Muscle of back (tissue), 11 donors: ENCODE results near the gene ACAA2. TPM values are rescaled to one million over a fixed set of nuclear protein-coding genes. Genes with fewer than 3 reads are reported as not detected.
A peak's percentile ranks its signal among the peaks of the same experiment; 100 is the strongest.

Experiments used
- DNase-seq, 3 donors: peaks; one replicate each; pipeline versions ENCODE4 v3.0.0 to v3.0.0-alpha.2; 2013
- polyA plus RNA-seq, 10 donors: library from polyadenylated mRNA; unstranded; fragments of 120-200 nt; gene quantifications; one replicate each; pipeline ENCODE4 v1.2.1, GENCODE V29; 2013; ENCODE audit not compliant: insufficient read length in 10 of 10

The ACAA2 gene
- polyA plus RNA-seq, 10 donors: 62.7 to 83.2 (median 77.2) TPM

DNA sequence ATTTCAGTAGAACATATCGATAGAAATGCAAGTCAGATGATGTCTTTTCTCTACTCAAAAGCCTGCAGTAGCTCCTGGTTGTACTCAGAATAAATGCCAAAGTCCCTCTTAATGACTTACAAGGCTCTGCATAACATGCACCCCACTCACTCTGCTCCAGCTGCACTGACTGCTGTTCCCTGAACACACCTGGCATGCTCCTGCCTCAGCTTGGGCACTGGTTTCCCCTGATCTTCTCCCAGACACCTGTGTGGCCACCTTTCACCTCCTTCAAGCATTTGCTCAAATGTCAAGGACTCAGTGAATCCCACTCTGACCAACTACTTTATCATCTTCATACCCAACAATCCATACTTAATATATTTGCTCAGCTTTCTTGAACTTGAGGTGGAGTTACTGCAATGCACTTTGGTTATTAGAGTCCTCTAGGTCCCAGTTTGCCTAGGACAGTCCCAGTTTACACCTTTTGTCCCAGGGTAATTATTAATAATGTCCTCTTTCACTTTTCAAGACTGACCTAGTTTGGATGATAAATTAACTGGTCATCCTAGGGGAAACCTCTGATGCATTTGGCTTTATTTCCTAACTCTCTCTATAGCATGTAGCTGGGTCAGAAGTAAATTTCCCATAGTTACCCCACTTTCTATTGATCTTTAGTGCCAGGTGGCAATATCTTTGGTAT lies 44.1 kb downstream of the ACAA2 start:
- no peak for DNase-seq

DNA sequence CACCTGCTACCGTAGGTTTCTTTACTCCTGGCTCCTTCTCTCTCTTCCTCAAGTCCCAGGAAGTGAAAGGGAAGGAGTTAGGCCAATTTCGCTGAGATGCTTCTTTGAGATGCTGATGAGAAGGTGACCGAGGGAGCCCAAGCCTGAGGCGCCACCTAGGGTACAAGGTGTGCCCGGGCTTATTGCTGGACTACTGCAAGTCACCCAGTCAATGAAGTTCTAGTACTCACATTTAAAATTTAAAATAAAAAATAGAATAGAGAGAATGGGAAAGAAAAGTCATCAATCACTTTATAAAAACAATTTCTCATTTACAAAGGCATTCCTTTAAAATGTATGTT lies 45.3 kb downstream of the ACAA2 start:
- peak; percentile 51 to 83 (median 71) for DNase-seq

DNA sequence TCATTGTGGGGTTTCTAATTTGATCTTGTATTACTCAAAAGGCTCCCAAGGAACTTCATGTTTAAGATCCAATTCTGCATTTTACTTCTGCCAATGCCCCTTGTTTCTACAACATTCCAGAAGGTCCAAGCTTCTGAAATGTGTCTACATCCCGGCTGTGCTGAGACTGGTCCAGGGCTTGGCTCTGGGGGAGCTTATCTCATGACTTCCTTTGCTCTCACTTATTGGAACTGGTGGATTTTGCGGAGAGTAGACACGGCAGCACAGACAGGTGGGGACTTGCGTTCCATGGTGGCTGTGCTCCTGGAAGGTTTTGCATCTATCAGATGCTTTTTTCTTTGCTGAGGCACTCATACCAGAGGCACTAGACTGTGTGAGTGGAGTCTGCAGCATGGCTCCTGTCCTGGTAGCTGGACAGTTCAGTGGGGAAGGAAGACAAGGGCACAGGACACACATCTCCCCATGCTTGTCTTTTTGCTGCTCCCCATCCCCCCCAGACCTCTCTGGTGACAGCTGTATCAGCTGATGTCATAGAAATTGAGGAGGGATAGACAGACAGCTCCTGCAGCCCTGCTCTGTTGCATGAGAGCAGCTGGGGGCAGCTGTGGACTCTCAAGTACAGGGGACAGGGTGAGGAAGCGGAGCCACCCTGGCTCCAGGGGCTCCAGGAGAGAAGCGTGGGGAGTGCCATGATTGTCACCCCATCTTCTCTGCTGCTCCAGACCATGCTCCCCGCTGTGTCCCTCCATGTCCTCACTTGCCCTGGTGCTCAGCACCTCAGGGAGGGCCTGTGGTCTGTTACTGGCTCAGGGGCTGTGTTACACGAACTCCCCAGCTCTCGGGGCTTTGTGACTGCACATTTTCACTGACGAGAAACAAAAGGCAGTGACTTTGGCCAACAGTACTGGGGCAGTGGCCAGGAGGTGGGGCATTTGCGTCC lies 46.0 kb downstream of the ACAA2 start:
- DNase-seq: peak in 1 of 3 donors; percentile 29

DNA sequence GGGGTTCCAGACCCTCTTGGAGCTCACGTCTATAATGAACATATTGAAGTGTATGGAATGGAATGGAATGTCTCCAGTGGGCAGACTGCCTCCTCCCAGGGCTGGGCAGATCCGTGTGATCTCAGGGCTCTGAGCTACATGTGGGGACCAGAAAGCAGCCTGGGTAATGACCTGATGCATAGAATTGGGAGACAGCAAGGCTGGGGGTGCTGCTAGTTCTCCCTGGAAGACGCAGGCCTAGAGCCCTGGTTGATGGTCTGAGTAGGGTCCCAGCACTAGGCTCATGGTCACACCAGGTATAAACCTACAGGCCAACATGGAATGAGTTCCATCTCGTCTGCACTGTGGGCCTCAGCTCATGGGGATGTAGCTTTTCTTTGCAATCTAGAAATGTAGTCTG lies 46.7 kb downstream of the ACAA2 start:
- no peak for DNase-seq

- no peak for DNase-seq
These were observed 49.3 kb downstream of the ACAA2 start for GRCh38 chr18:49764032-49764431.

DNA sequence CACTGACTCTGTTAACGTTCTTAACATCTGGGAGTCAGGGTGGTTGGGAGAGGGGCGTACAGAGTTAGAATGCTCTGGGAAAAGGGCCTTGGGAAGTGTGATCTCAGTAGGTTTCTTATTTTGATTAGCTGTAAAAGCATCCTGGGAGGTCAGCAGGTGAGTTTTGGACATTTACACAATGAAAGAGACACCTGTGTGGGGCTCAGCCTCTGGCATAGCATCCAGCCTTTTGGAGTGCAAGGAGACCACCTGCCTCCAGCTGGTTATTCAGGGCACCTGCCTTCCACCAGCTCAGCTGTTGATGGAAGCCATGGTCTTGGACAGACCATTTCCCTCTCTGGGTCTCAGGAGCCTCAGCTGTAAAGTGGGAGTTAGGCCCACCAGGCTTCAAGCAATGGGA lies 49.7 kb downstream of the ACAA2 start:
- no peak for DNase-seq

DNA sequence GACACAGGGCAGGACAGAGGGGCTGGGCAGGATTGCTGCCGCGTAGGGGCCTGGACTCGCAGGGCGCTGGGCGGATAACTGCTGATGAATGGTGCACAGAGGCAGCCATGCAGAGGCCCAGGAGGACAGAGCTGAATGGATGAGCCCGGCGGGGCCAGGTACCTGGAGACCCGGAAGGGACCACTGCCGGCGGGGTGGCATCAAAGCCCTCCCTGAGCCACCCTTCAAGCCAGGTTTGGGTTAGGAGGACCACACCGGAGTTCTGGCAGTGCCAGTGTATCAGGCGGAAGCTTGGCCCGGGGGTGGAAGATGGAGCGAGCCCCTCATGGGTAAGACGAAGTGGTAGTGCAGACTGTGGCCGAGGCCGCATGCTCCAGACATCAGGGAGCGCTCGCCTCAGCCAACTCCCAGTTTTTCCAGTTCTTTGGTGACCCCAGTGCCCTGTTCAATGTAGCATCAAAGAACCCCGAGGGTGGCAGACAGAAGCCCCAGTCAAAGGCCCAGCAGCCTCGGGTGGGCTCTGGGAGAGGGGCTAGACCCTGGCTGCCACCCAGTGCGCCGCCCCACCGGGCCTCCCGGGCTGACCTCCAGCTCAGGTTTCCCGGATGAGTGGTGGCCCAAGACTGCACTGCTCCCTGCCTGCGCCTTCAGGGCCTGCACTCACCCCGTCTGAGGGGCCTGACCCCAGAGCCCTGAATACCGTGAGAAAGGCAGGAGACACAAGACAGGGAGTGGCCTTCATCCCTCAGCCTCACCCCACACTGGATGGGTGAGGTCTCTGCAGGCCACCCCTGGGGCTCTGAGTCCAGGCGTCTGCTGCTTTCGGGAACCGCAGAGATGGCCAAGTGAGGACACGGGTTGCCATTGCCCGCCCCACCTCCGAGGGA lies 50.9 kb downstream of the ACAA2 start:
- DNase-seq: no peak

DNA sequence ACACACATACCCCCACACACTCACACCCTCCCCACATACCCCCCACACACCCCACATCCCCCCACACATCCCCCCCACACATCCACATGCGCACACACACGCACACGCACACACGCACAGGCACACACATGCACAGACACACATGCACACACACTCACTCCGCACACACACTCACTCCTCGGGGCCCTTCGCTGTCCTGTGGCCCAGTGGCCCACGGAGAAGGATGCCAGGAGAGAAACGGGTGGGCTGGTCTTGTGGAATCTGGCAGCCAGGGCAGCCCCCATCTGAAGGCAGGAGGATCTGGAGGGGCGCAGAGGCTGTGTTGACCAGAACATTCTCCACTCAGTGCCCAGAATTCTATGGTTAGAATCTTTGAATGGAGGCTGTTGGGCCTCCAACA lies 51.6 kb downstream of the ACAA2 start:
- no peak for DNase-seq

DNA sequence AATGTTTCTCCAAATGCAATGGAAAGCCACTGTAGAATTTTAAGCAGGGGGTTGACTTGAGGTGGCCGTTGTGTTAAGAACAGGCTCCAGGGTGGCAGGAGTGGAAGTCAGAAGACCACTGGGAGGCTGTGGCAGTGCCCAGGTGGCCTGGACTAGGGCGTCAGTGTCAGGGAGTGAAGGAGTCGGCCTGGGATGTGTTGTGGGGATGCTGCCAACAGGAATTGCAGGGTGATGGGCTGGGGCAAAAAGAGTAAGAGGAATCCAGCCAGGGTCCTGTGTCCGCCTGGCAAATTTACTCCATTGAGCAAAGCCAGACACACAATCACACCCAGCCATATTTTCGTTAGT lies 55.1 kb downstream of the ACAA2 start:
- DNase-seq: no peak

DNA sequence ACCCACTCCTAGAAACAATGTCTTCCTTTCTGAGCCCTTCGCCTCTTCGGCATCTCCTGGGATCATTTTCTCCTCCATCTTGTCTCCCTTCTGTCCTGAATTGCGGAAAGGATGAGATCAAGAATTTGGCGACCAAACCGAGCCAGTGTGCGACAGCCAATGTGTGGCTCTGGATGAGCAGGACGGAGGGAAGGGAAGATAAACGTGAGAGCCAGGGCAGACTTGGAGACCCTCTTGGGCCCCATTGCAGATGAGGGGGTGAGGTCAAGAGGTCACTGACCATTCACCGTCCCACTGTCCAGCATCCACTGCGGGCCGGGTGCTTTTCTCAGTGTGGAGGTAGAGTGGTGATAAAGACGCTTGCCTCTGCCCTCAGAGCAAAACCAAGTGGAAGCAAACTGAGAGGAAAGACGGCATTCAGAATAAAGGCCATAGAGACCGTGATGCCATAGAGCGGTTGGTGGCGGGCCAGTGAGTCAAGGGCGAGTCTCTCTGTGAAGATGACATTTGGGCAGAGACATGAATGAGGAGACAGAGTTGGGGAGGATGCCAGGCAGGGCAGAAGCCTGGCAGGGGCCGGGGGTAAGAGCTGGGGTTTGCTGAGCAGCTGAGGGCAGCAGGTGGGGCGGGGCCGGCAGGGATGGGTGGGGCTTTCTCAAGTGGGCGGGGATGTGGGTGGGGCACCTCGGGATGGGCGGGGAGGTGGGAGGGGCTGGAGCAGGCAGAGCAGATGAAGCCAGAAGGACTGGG lies 55.6 kb downstream of the ACAA2 start:
- DNase-seq: no peak

DNA sequence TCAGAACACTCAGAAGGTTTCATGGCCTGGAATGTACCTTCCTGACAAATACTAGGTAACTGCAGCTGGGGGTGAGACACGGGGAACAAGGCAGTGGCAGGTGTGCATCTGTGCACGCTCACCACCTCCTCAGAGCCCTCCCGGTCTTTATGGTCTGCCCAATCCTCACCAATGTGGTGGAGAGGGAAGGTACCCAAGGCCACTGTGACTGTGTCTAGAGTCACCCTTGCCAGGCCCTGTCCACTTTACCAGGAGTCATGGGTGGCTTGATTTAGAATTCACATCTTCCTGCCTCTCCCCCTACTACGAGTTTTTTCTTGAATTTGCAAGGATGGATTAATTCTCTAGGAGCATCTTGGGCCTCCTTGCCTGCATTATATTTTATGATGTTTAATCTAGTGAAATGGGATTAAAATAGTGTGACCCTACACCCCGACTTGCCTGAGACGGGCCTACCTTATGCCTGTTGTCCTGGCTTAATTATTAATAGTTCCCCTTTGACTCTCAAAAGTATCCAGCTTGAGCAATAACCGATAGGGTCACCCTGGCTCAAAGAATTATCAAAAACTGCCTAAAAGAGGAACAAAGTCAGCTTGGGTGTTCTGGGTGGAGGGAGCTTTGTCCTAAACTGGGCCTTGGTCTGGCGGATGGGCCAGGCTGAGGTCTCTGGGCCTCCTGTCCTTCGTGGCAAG lies 56.5 kb downstream of the ACAA2 start:
- DNase-seq: no peak

GRCh38 chr18:49756135-49756534 lies 57.2 kb downstream of the ACAA2 start:
- no peak for DNase-seq

- no peak for DNase-seq
These were observed 57.8 kb downstream of the ACAA2 start for GRCh38 chr18:49755489-49755888.

DNA sequence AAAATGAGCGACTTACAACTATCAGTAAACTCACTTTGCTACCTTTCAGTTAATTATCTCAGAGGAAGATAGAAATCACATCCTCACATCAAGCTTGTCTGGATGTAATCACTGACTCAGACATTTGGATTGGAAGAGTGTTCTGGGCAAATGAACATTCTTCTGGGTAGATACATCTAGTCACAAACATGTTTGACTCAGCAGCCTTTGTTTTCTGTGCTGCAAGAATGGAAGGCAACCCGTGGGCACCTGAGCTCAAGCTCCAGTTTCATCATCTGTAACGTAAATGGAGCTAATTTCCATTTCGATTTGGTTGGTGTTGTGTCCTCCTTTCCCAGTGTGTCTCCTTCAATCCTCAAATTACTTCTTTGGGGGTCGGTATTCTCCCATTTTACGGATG lies 58.5 kb downstream of the ACAA2 start:
- DNase-seq: no peak

GRCh38 chr18:49753643-49754042 lies 59.7 kb downstream of the ACAA2 start:
- no peak for DNase-seq

DNA sequence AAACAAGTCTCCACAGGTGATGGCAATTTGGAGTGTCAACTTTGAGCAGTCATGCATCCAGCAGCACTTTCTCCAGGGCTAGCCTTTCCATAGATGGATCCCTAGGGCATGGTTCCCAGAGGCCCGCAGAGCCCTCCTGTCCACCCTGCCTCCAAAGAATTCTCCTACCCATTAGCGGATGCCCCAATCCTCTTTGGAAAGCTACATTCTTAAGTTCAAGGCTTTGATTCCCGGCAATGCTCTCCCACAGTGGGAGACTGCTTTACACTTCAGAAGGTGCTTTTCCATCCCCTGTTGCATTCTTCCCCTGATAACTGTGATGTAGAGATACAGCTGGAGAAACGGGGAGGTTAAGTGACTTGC lies 61.3 kb downstream of the ACAA2 start:
- DNase-seq: no peak

DNA sequence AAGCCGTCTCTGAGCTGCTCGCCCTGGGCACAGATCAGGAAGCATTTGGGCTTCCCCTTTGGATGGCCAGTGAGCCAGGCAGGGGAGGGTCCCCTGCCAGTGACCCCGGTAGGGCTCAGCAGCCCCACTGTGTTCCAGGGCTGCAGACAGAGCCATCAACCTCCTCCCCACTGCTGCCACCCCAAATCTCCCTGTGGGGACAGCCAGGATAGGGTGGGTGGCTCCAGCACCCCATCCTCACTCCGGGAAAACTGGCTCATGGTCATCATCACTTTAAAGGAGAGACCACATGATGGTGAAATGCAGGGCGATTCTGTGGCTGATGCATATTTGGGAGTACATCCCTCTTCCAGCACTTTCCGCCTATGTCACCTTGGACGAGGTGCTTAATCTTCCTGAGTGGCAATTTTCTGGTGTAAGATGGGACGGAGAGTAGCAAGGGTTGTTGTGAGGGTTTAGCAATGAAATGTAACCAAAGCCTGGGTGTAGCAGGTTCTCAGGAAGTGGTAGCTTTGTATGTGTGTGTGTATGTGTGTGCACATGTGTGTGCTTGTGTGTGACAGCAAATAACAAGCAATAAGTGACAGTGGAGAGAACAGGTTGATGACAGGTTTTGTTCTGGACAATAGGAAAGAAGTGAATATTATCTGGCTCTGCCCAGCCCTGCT lies 61.8 kb downstream of the ACAA2 start:
- no peak for DNase-seq

DNA sequence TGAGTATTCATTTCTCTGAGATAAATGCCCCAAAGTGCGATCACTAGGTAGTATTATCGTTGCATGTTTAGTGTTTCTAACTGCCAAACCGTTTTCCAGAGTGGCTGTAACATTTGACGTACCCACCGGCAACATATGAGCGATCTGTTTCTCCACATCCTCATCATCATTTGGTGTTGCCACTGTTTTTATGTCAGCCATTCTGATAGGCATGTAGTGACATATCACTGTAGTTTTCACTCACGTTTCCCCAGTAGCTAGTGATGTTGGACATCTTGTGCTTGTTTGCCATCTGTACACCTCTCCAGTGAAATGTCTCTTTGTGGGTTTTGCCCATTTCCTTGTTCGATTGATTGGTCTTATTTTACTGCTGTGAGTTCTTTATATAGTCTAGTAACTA lies 63.8 kb downstream of the ACAA2 start:
- no peak for DNase-seq

DNA sequence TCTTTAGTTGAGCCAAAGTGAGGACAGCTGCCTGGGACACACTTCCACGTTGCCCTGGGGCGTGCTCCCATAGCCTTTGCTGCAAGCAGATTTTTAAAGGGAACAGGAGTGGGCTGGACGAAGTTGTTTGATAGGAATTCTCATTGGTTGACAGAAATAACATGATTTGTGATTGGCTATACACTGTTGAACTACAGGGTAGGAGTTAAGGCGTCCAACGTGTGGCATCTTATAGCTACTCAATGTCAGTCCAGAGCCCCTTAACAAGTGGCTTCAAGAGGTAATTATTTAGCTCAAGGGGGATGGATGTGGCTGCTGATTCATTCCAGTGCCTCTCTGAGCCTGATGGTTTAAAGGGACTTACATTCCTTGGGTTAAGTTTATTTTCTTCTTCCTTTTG lies 65.5 kb downstream of the ACAA2 start:
- DNase-seq: no peak
